ENCODE measurements around the gene GRK1. TPM values are rescaled to one million over a fixed set of nuclear protein-coding genes. Genes with fewer than 3 reads are reported as not detected.

The GRK1 gene
- total RNA-seq, 2 experiments from 2014 or later = 0.07 to 0.09 TPM

GRCh38 chr13:113660066-113660465 is 7.0 kb upstream of the GRK1 start:
- no peak for DNase-seq
- POLR2A ChIA-PET = no interaction called here
- CTCF ChIA-PET = interaction anchor here (2.1 kb wide), 1 partner anchor 64 kb away, joined by 8 read pairs; no protein-coding TSS in a partner anchor

GRCh38 chr13:113661509-113661908 is 5.5 kb upstream of the GRK1 start:
- CTCF ChIA-PET = interaction anchor here (2.1 kb wide), 1 partner anchor 63 kb away, joined by 8 read pairs; no protein-coding TSS in a partner anchor
- Mint-ChIP-seq H3K27ac (no peak overlapping the region), H3K4me1 (ENCODE audit: low read depth) (no peaks in the 10 kb centered on the region), H3K27me3 (no peaks in the 10 kb centered on the region), H3K9me3 (peaks cover 13% of the 10 kb centered on the region), H3K4me3 (no peak overlapping the region), H3K36me3 (ENCODE audit: low read depth) (no peaks in the 10 kb centered on the region)
- intact Hi-C loops (cut with micrococcal nuclease) = no loop called here
- ATAC-seq (no peak), DNase-seq (no peak)
- POLR2A ChIA-PET = no interaction called here
- no peak for TF ChIP-seq CTCF (IDR thresholded peaks at IDR 0.05)

More at GRCh38 chr13:113660066-113660465, 7.0 kb upstream of the GRK1 start:
- no peak overlapping the region for H3K27ac Mint-ChIP-seq
- H3K4me1 Mint-ChIP-seq (ENCODE audit: low read depth) = no peaks in the 10 kb centered on the region
- H3K36me3 Mint-ChIP-seq (ENCODE audit: low read depth) = no peaks in the 10 kb centered on the region
- ATAC-seq = no peak
- peaks cover 13% of the 10 kb centered on the region for H3K9me3 Mint-ChIP-seq
- H3K27me3 Mint-ChIP-seq = no peaks in the 10 kb centered on the region
- no peak for TF ChIP-seq CTCF (IDR thresholded peaks at IDR 0.05)
- no peak overlapping the region for H3K4me3 Mint-ChIP-seq
- intact Hi-C loops (cut with micrococcal nuclease) = no loop called here

- no peak for TF ChIP-seq CTCF (IDR thresholded peaks at IDR 0.05)
- Mint-ChIP-seq H3K36me3 (ENCODE audit: low read depth) (no peaks in the 10 kb centered on the region), H3K4me3 (no peak overlapping the region), H3K27ac (no peak overlapping the region), H3K27me3 (no peaks in the 10 kb centered on the region), H3K9me3 (peaks cover 13% of the 10 kb centered on the region), H3K4me1 (ENCODE audit: low read depth) (no peaks in the 10 kb centered on the region)
- ChIA-PET POLR2A (interaction anchor here (0.6 kb wide), 1 partner anchor 410 kb away, joined by 3 read pairs; no protein-coding TSS in a partner anchor), CTCF (interaction anchor here (1.1 kb wide), 1 partner anchor 61 kb away, joined by 3 read pairs; no protein-coding TSS in a partner anchor)
- DNase-seq (no peak), ATAC-seq (no peak)
- intact Hi-C loops (cut with micrococcal nuclease) = no loop called here
Measured at GRCh38 chr13:113663934-113664333, 3.1 kb upstream of the GRK1 start.

- ATAC-seq = no peak
- intact Hi-C loops (cut with micrococcal nuclease) = no loop called here
- CTCF ChIA-PET = no interaction called here
Measured at GRCh38 chr13:113664751-113665596, 2.0 kb upstream of the GRK1 start.

More at GRCh38 chr13:113664751-113665596, 2.0 kb upstream of the GRK1 start:
- no peak overlapping the region for H3K27ac Mint-ChIP-seq
- no peaks in the 10 kb centered on the region for H3K4me1 Mint-ChIP-seq (ENCODE audit: low read depth)
- no peak for TF ChIP-seq CTCF (IDR thresholded peaks at IDR 0.05)
- H3K36me3 Mint-ChIP-seq (ENCODE audit: low read depth) = no peaks in the 10 kb centered on the region
- H3K4me3 Mint-ChIP-seq = no peak overlapping the region
- POLR2A ChIA-PET = no interaction called here
- no peak for DNase-seq
- H3K27me3 Mint-ChIP-seq = no peaks in the 10 kb centered on the region
- peaks cover 13% of the 10 kb centered on the region for H3K9me3 Mint-ChIP-seq

All from activated CD8-positive, alpha-beta T cell treated with anti-CD3 and anti-CD28 coated beads for 36 hours (primary cell).